Measurements from ENCODE around the gene ABCC1.

DNA sequence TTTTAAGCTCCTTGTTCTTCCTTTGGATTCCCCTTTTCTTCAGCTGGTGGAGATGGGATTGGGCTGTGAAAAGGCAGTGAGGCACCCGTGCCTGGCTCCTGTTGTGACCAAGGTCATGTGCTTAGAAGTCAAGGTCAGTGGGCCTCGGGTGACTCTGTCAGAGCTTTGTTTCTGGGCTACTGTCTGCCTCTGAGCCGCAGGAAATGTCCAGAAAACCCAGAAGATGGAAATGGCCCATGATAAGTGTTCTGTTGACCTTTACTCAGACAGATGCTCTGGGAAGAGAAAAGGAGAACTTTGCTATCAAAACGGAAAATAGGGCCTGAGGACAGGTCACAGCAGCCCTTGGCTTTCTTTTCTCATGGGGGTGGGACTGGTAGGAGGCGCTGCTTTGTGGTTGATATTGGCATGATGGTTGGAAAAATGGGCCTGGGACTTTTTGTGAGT is 2.9 kb downstream of the ABCC1 start:
- no peak for TF ChIP-seq RAD21 (conservative IDR thresholded peaks at IDR 0.05)
- no peak for TF ChIP-seq CTCF (IDR thresholded peaks at IDR 0.05; ENCODE audit: poor library complexity, severe bottlenecking)
- TF ChIP-seq EZH2 (IDR thresholded peaks at IDR 0.05; ENCODE audit: borderline replicate concordance, insufficient read depth, low read length, poor library complexity, severe bottlenecking) = no peak
- TF ChIP-seq TAF1 (IDR thresholded peaks at IDR 0.05; ENCODE audit: low read depth) = no peak
- TF ChIP-seq SMC3 (conservative IDR thresholded peaks at IDR 0.05; ENCODE audit: poor library complexity) = no peak
